Heart left ventricle (tissue), 13 donors: Measurements from ENCODE around the gene RAB3GAP1.

ENCODE experiments used
- POLR2A ChIP-seq, 2 donors: fragments of 450-650 bp; IDR thresholded peaks; one replicate each; pipeline ENCODE4 v1.6.1; 2017; ENCODE audit warnings: antibody characterized with exemption in 2 of 2, mild to moderate bottlenecking in 2 of 2, moderate library complexity in 2 of 2
- TF ChIP-seq, protein P1 (sequence below), 12 donors: fragments of 200-600 bp; sonication (generic) in 4 of 12; IDR thresholded peaks; one replicate each; pipeline versions ENCODE4 v1.5.0 to v1.8.0; 2018 to 2022; ENCODE audit warnings: antibody characterized with exemption in 12 of 12, mild to moderate bottlenecking in 5 of 12
- donor health status: ischemic (EF 13 %, LVEDD 7.1; RV severe dilation, severe dysfunction).
- donor health status: DM: no; HTN: yes; CAD: no.
- donor health status: DM: no; HTN: no; CAD: no.
- donor health status: ischemic (EF 25% LVEDD 6.9; RV normal size, moderate dysfunction).
- donor health status: ischemic (EF 25% LVEDD 5.7; RV mildly dilated, moderate dysfunction).
- donor health status: ischemic (EF 35%, LVEDD 5.7; RV mildly dilated, moderate dysfunction).
- donor health status: nonischemic (EF 11% LVEDD 7.7; RV severe dilation, severe dysfunction).
- donor health status: DM: yes; HTN: yes; CAD: no.
- donor health status: PGD.
- donor health status: ischemic (EF 29% LVEDD 5.4; RV normal size, mild dysfunction).
- donor health status: nonischemic (EF 23%, LVEDD 6.1; RV moderate dilation, normal function).

DNA sequence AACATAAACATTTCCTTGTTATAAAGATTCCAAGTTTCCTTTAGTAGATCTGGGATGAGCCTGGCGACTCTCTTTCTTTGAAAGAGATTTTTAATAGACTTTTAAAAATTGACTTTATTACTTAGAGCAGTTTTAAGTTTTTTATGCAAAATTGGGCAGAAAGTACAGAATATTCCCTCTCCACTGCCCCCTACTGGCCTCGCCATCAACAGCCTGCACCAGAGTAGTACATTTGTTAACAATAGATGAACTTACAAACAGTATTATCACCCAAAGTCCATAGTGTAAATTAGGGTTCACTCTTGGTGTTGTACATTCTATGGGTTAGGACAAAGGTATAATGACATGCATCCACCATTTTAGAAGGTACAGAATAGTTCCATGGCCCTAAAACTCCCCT, 8.7 kb upstream of the RAB3GAP1 start:
- TF ChIP-seq, protein P1, sequence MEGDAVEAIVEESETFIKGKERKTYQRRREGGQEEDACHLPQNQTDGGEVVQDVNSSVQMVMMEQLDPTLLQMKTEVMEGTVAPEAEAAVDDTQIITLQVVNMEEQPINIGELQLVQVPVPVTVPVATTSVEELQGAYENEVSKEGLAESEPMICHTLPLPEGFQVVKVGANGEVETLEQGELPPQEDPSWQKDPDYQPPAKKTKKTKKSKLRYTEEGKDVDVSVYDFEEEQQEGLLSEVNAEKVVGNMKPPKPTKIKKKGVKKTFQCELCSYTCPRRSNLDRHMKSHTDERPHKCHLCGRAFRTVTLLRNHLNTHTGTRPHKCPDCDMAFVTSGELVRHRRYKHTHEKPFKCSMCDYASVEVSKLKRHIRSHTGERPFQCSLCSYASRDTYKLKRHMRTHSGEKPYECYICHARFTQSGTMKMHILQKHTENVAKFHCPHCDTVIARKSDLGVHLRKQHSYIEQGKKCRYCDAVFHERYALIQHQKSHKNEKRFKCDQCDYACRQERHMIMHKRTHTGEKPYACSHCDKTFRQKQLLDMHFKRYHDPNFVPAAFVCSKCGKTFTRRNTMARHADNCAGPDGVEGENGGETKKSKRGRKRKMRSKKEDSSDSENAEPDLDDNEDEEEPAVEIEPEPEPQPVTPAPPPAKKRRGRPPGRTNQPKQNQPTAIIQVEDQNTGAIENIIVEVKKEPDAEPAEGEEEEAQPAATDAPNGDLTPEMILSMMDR (IDR thresholded peaks at IDR 0.05) = peak in 10 of 12 donors; percentile 8 to 59 (median 34)
- TF ChIP-seq POLR2A (IDR thresholded peaks at IDR 0.05) = no peak
